Neural cell (in vitro differentiated cells): Measurements from ENCODE around the gene IP6K3. TPM values are rescaled to one million over a fixed set of nuclear protein-coding genes. Genes with fewer than 3 reads are reported as not detected.

Experiments used
- H2AFZ ChIP-seq: fragments of 200-600, 300-800 bp; sonication (generic), shearing (Covaris generic); 2 replicates; pipeline ENCODE4 v1.6.0; 2014; ENCODE audit warnings: low read depth, mild to moderate bottlenecking, antibody characterized with exemption, low read length, moderate library complexity
- H3F3A ChIP-seq: fragments of 200-600 bp; shearing (Covaris generic); 2 replicates; pipeline ENCODE4 v1.6.1; 2016; ENCODE audit warnings: mild to moderate bottlenecking, moderate library complexity, mixed read lengths, antibody characterized with exemption, low read length; ENCODE audit not compliant: insufficient read depth, poor library complexity, severe bottlenecking
- H3K27ac ChIP-seq: fragments of 200-600, 300-800 bp; sonication (generic), shearing (Covaris generic); 2 replicates; pipeline ENCODE4 v1.5.1; 2014; ENCODE audit warnings: mild to moderate bottlenecking, low read length, moderate library complexity
- H3K27me3 ChIP-seq: fragments of 300-800, 200-600 bp; sonication (generic), shearing (Covaris generic); 2 replicates; pipeline ENCODE4 v1.6.0; 2014; ENCODE audit warnings: mild to moderate bottlenecking, low read depth, low read length, moderate library complexity; ENCODE audit not compliant: insufficient read depth
- H3K36me3 ChIP-seq: fragments of 300-800, 200-600 bp; sonication (generic), shearing (Covaris generic); 2 replicates; pipeline ENCODE4 v1.5.1; 2014; ENCODE audit warnings: mild to moderate bottlenecking, antibody characterized with exemption, low read length, moderate library complexity; ENCODE audit not compliant: insufficient read depth
- H3K4me2 ChIP-seq: fragments of 300-800, 200-600 bp; sonication (generic), shearing (Covaris generic); 2 replicates; pipeline ENCODE4 v1.6.0; 2014; ENCODE audit warnings: mild to moderate bottlenecking, low read length
- H3K4me3 ChIP-seq: fragments of 300-800, 200-600 bp; sonication (generic), shearing (Covaris generic); 2 replicates; pipeline ENCODE4 v1.5.1; 2014; ENCODE audit warnings: mild to moderate bottlenecking, low read length, moderate library complexity
- H3K79me2 ChIP-seq: fragments of 200-600 bp; shearing (Covaris generic); replicated peaks from 2 replicates; pipeline ENCODE4 v1.6.0; 2014; ENCODE audit warnings: mild to moderate bottlenecking, low read length, moderate library complexity; ENCODE audit not compliant: insufficient read depth
- H3K9ac ChIP-seq: fragments of 300-800, 200-600 bp; sonication (generic), shearing (Covaris generic); 2 replicates; pipeline ENCODE4 v1.6.1; 2016; ENCODE audit warnings: mild to moderate bottlenecking, low read length, mixed read lengths
- H3K9me2 ChIP-seq: fragments of 200-600 bp; shearing (Covaris generic); 2 replicates; pipeline ENCODE4 v1.6.1; 2016; ENCODE audit warnings: mild to moderate bottlenecking, low read length, mixed read lengths; ENCODE audit not compliant: insufficient read depth
- H3K9me3 ChIP-seq: fragments of 200-600, 300-800 bp; sonication (generic), shearing (Covaris generic); 2 replicates; pipeline ENCODE4 v1.6.1; 2016; ENCODE audit warnings: mild to moderate bottlenecking, mixed run types, low read length, moderate library complexity, mixed read lengths
- H4K20me1 ChIP-seq: fragments of 200-600 bp; shearing (Covaris generic); 2 replicates; pipeline ENCODE4 v1.6.1; 2016; ENCODE audit warnings: mild to moderate bottlenecking, mixed run types; ENCODE audit not compliant: insufficient read depth
- CTCF ChIP-seq: fragments of 450-650 bp; IDR thresholded peaks from 2 replicates; pipeline ENCODE4 v1.5.1; 2014; ENCODE audit warnings: antibody characterized with exemption, mild to moderate bottlenecking, moderate library complexity; ENCODE audit not compliant: poor library complexity, severe bottlenecking
- EP300 ChIP-seq: fragments of 450-650 bp; conservative IDR thresholded peaks from 2 replicates; pipeline ENCODE4 v1.6.1; 2014; ENCODE audit warnings: antibody characterized with exemption, mild to moderate bottlenecking, moderate library complexity; ENCODE audit not compliant: poor library complexity, severe bottlenecking
- EZH2 ChIP-seq: fragments of 200-600, 300-800 bp; shearing (Covaris generic), sonication (generic); IDR thresholded peaks from 2 replicates; pipeline ENCODE4 v1.6.1; 2014; ENCODE audit warnings: antibody characterized with exemption, low read length, borderline replicate concordance, mild to moderate bottlenecking; ENCODE audit not compliant: insufficient read depth, poor library complexity, severe bottlenecking
- MXI1 ChIP-seq: fragments of 450-650 bp; conservative IDR thresholded peaks from 2 replicates; pipeline ENCODE4 v1.6.1; 2014; ENCODE audit warnings: antibody characterized with exemption, mild to moderate bottlenecking; ENCODE audit not compliant: poor library complexity, severe bottlenecking
- POLR2AphosphoS5 ChIP-seq: IDR thresholded peaks from 2 replicates; pipeline ENCODE4 v1.6.1; 2012
- RAD21 ChIP-seq: fragments of 450-650 bp; conservative IDR thresholded peaks from 2 replicates; pipeline ENCODE4 v1.6.1; 2014; ENCODE audit warnings: antibody characterized with exemption, mild to moderate bottlenecking, moderate library complexity
- REST ChIP-seq: IDR thresholded peaks from 2 replicates; pipeline ENCODE4 v1.6.1; 2012; ENCODE audit warnings: borderline replicate concordance
- SMC3 ChIP-seq: fragments of 450-650 bp; conservative IDR thresholded peaks from 2 replicates; pipeline ENCODE4 v1.6.1; 2014; ENCODE audit warnings: antibody characterized with exemption, mild to moderate bottlenecking, moderate library complexity; ENCODE audit not compliant: poor library complexity
- TAF1 ChIP-seq: IDR thresholded peaks from 2 replicates; pipeline ENCODE4 v1.6.1; 2012; ENCODE audit warnings: low read depth
- polyA plus RNA-seq: library from polyadenylated mRNA; depleted of rRNA; stranded (reverse); fragments of >200 nt; gene quantifications from 2 replicates; pipeline ENCODE4 v1.2.3, GENCODE V29; 2014

The IP6K3 gene
- polyA plus RNA-seq, 1 donor from 2014 or later, result not detected

GRCh38 chr6:33749401-33749800 is 2.7 kb upstream of the IP6K3 start:
- Histone ChIP-seq H2AFZ (no peak overlapping the region), H3K27ac (no peak overlapping the region), H4K20me1 (no peaks in the 10 kb centered on the region), H3K27me3 (no peaks in the 10 kb centered on the region), H3K4me2 (no peak overlapping the region), H3K9ac (no peak overlapping the region), H3K36me3 (no peaks in the 10 kb centered on the region), H3K4me3 (no peak overlapping the region), H3K79me2 (no peaks in the 10 kb centered on the region), H3K9me3 (no peaks in the 10 kb centered on the region), H3F3A (no peaks in the 10 kb centered on the region), H3K9me2 (no peaks in the 10 kb centered on the region)
- no peak for TF ChIP-seq CTCF
- no peak for TF ChIP-seq REST
- no peak for TF ChIP-seq MXI1
- TF ChIP-seq EP300, result no peak
- no peak for TF ChIP-seq RAD21

- Histone ChIP-seq H3K36me3 (no peaks in the 10 kb centered on the region), H3K27me3 (no peaks in the 10 kb centered on the region), H3K4me2 (no peak overlapping the region), H4K20me1 (no peaks in the 10 kb centered on the region), H3K27ac (no peak overlapping the region), H3K79me2 (no peaks in the 10 kb centered on the region), H3K9me3 (no peaks in the 10 kb centered on the region), H3K4me3 (no peak overlapping the region), H3F3A (no peaks in the 10 kb centered on the region), H3K9ac (no peak overlapping the region), H2AFZ (no peak overlapping the region), H3K9me2 (no peaks in the 10 kb centered on the region)
- TF ChIP-seq TAF1, result no peak
- no peak for TF ChIP-seq MXI1
- TF ChIP-seq SMC3, result no peak
- no peak for TF ChIP-seq EZH2
- no peak for TF ChIP-seq REST
- TF ChIP-seq RAD21, result no peak
- TF ChIP-seq EP300, result no peak
- no peak for TF ChIP-seq POLR2AphosphoS5
- no peak for TF ChIP-seq CTCF
Observed at GRCh38 chr6:33748841-33749240, 2.1 kb upstream of the IP6K3 start.
